Endodermal cell (in vitro differentiated cells): ENCODE measurements around the gene SPTLC3. TPM values are rescaled to one million over a fixed set of nuclear protein-coding genes. Genes with fewer than 3 reads are reported as not detected.

Experiments
- DNase-seq: peaks from one replicate; pipeline ENCODE4 v3.0.0-alpha.2; 2017
- H3K27ac ChIP-seq: 2 replicates; pipeline ENCODE4 v1.5.1; 2013; ENCODE audit warnings: mild to moderate bottlenecking, low read depth, low read length, moderate library complexity
- H3K27me3 ChIP-seq: 2 replicates; pipeline ENCODE4 v1.6.1; 2013; ENCODE audit warnings: mild to moderate bottlenecking, low read length, moderate library complexity; ENCODE audit not compliant: insufficient read depth, control insufficient read depth, poor library complexity, severe bottlenecking
- H3K36me3 ChIP-seq: 2 replicates; pipeline ENCODE4 v1.7.0; 2013; ENCODE audit warnings: mild to moderate bottlenecking, low read length, moderate library complexity; ENCODE audit not compliant: control insufficient read depth, insufficient read depth
- H3K4me1 ChIP-seq: one replicate; pipeline ENCODE4 v1.7.0; 2013; ENCODE audit warnings: low read length; ENCODE audit not compliant: control insufficient read depth, insufficient read depth
- H3K4me3 ChIP-seq: 2 replicates; pipeline ENCODE4 v1.5.1; 2013; ENCODE audit warnings: mild to moderate bottlenecking, low read length, moderate library complexity
- H3K9ac ChIP-seq: 2 replicates; pipeline ENCODE4 v1.6.1; 2013; ENCODE audit warnings: mild to moderate bottlenecking, low read length, moderate library complexity; ENCODE audit not compliant: poor library complexity, severe bottlenecking; ENCODE audit errors: extremely low read depth
- H3K9me3 ChIP-seq: 2 replicates; pipeline ENCODE4 v1.6.1; 2013; ENCODE audit warnings: mild to moderate bottlenecking, low read length, moderate library complexity; ENCODE audit not compliant: control insufficient read depth
- H3K27ac Mint-ChIP-seq: 2 replicates; pipeline ENCODE4 v1.8.0; 2020; ENCODE audit warnings: mixed read lengths
- H3K27me3 Mint-ChIP-seq: 2 replicates; pipeline ENCODE4 v1.8.0; 2021; ENCODE audit warnings: mild to moderate bottlenecking, mixed read lengths; ENCODE audit not compliant: insufficient read depth
- H3K36me3 Mint-ChIP-seq: 2 replicates; pipeline ENCODE4 v1.8.0; 2020; ENCODE audit warnings: low read depth, mixed read lengths
- H3K4me1 Mint-ChIP-seq: 2 replicates; pipeline ENCODE4 v1.8.0; 2020; ENCODE audit warnings: mixed read lengths
- H3K4me3 Mint-ChIP-seq: 2 replicates; pipeline ENCODE4 v1.8.0; 2020; ENCODE audit warnings: mild to moderate bottlenecking, moderate library complexity, mixed read lengths
- H3K9me3 Mint-ChIP-seq: 2 replicates; pipeline ENCODE4 v1.8.0; 2020; ENCODE audit warnings: mild to moderate bottlenecking, mixed read lengths
- CTCF ChIP-seq: fragments of 200-600 bp; sonication (generic); conservative IDR thresholded peaks from 2 replicates; pipeline ENCODE4 v1.5.0; 2021; ENCODE audit warnings: antibody characterized with exemption, mild to moderate bottlenecking
- WGBS, 2 experiments: methylation state at CpG; one replicate each; pipeline versions ENCODE4 v1.1.5 to v1.1.7; 2013; ENCODE audit warnings: missing lambda C conversion rate in 2 of 2, mixed read lengths in 1 of 2; ENCODE audit not compliant: insufficient coverage in 1 of 2, insufficient read length in 1 of 2; 5-methylcytosine and 5-hydroxymethylcytosine counted together
- total RNA-seq, 2 donors: library from RNA; stranded (reverse); fragmentation: NEBNext Ultra II Directional in 1 of 2; extraction: Animal tissue kit (Norgen Biotek cat#: 25700) in 1 of 2; gene quantifications; 2 replicates in 1 of 2; 3 replicates in 1 of 2; pipeline ENCODE4 v1.2.1, GENCODE V29; 2021

SPTLC3 gene
- total RNA-seq, 2 donors from 2014 or later: 1.6 TPM

- Mint-ChIP-seq H3K27me3 (no peaks in the 10 kb centered on the region), H3K4me3 (no peak overlapping the region), H3K36me3 (no peaks in the 10 kb centered on the region), H3K9me3 (no peaks in the 10 kb centered on the region), H3K27ac (no peak overlapping the region), H3K4me1 (peaks cover 17% of the 10 kb centered on the region)
- 99 to 100% methylated on average over 1 to 2 of the region's 2 CpGs for WGBS, 2 experiments
- no peak overlapping the region for H3K4me3 ChIP-seq
- no peak for TF ChIP-seq CTCF
- no peaks in the 10 kb centered on the region for H3K9me3 ChIP-seq
- no peaks in the 10 kb centered on the region for H3K36me3 ChIP-seq
- no peak overlapping the region for H3K9ac ChIP-seq
- no peaks in the 10 kb centered on the region for H3K4me1 ChIP-seq
- no peak for DNase-seq
- no peaks in the 10 kb centered on the region for H3K27me3 ChIP-seq
- no peak overlapping the region for H3K27ac ChIP-seq
Measured at GRCh38 chr20:13101276-13101675, 92.5 kb downstream of the SPTLC3 start.

GRCh38 chr20:13101706-13102105, 92.9 kb downstream of the SPTLC3 start:
- Mint-ChIP-seq H3K4me3 (no peak overlapping the region), H3K4me1 (peaks cover 17% of the 10 kb centered on the region), H3K27ac (no peak overlapping the region), H3K27me3 (no peaks in the 10 kb centered on the region), H3K9me3 (no peaks in the 10 kb centered on the region), H3K36me3 (no peaks in the 10 kb centered on the region)
- Histone ChIP-seq H3K27ac (no peak overlapping the region), H3K9ac (no peak overlapping the region), H3K4me1 (no peaks in the 10 kb centered on the region), H3K36me3 (no peaks in the 10 kb centered on the region), H3K27me3 (no peaks in the 10 kb centered on the region), H3K4me3 (no peak overlapping the region), H3K9me3 (no peaks in the 10 kb centered on the region)
- 71 to 73% methylated on average over 4 to 5 of the region's 5 CpGs for WGBS, 2 experiments
- DNase-seq: no peak
- TF ChIP-seq CTCF: no peak

- H3K27me3 ChIP-seq: no peaks in the 10 kb centered on the region
- no peak overlapping the region for H3K4me3 Mint-ChIP-seq
- H3K9ac ChIP-seq: no peak overlapping the region
- H3K9me3 Mint-ChIP-seq: no peaks in the 10 kb centered on the region
- no peak for DNase-seq
- H3K4me1 ChIP-seq: no peaks in the 10 kb centered on the region
- H3K27ac ChIP-seq: no peak overlapping the region
- no peak overlapping the region for H3K27ac Mint-ChIP-seq
- no peaks in the 10 kb centered on the region for H3K9me3 ChIP-seq
- TF ChIP-seq CTCF: no peak
- H3K36me3 Mint-ChIP-seq: no peaks in the 10 kb centered on the region
- H3K4me1 Mint-ChIP-seq: peaks cover 15% of the 10 kb centered on the region
- H3K27me3 Mint-ChIP-seq: no peaks in the 10 kb centered on the region
- no peaks in the 10 kb centered on the region for H3K36me3 ChIP-seq
- no peak overlapping the region for H3K4me3 ChIP-seq
- 96 to 97% methylated on average over 3 of the region's 3 CpGs for WGBS, 2 experiments
Measured at GRCh38 chr20:13102237-13102636, 93.5 kb downstream of the SPTLC3 start.
